Prostate gland (tissue), 2 donors: ENCODE measurements around the gene BRD2. TPM values are rescaled to one million over a fixed set of nuclear protein-coding genes. Genes with fewer than 3 reads are reported as not detected.

ENCODE experiments used
- DNase-seq: peaks from one replicate; pipeline ENCODE4 v3.0.0-alpha.2; 2019; ENCODE audit warnings: low spot score
- H3K27ac ChIP-seq, 2 donors: fragments of 200-600 bp; sonication (generic); 2 replicates each; pipeline ENCODE4 v1.5.1; 2017 to 2019
- H3K27me3 ChIP-seq: fragments of 200-600 bp; sonication (generic); replicated peaks from 2 replicates; pipeline ENCODE4 v1.5.1; 2019; ENCODE audit not compliant: insufficient read depth
- H3K36me3 ChIP-seq, 2 donors: fragments of 200-600 bp; sonication (generic); 1 replicate in 1 of 2; 2 replicates in 1 of 2; pipeline versions ENCODE4 v1.5.1 to v1.8.1; 2017 to 2019
- H3K4me1 ChIP-seq: fragments of 200-600 bp; sonication (generic); replicated peaks from 2 replicates; pipeline ENCODE4 v1.5.1; 2019
- H3K4me3 ChIP-seq, 2 donors: fragments of 200-600 bp; sonication (generic); 2 replicates each; pipeline ENCODE4 v1.5.1; 2017 to 2019
- H3K9me3 ChIP-seq: fragments of 200-600 bp; sonication (generic); 2 replicates; pipeline ENCODE4 v1.5.1; 2017
- POLR2A ChIP-seq: fragments of 450-650 bp; IDR thresholded peaks from one replicate; pipeline ENCODE4 v1.6.1; 2016; ENCODE audit warnings: antibody characterized with exemption, mild to moderate bottlenecking
- POLR2AphosphoS5 ChIP-seq: sonication (generic); formaldehyde crosslinking; IDR thresholded peaks from one replicate; pipeline ENCODE4 v1.6.1; 2017; ENCODE audit warnings: antibody characterized with exemption
- WGBS: methylation state at CpG from one replicate; pipeline ENCODE4 v1.1.5; 2018; 5-methylcytosine and 5-hydroxymethylcytosine counted together
- intact Hi-C: fragments of 100-400 bp; cut with DNase I; formaldehyde crosslinking; loops from one replicate; pipeline ENCODE4 v1.14.2; 2022
- total RNA-seq, 2 donors: library from RNA; depleted of rRNA; stranded (reverse); fragments of >200 nt; gene quantifications; one replicate each; pipeline ENCODE4 v1.1.0, GENCODE V29; 2016
- TF ChIP-seq, protein P1 (sequence below), 4 experiments: fragments of 200-600 bp in 2 of 4; fragments of 450-650 bp in 2 of 4; sonication (generic) in 2 of 4; IDR thresholded peaks; 1 replicate in 3 of 4; 2 replicates in 1 of 4; pipeline ENCODE4 v1.5.1; 2016 to 2019; ENCODE audit warnings: antibody characterized with exemption in 4 of 4, mild to moderate bottlenecking in 2 of 4, moderate library complexity in 2 of 4

BRD2 gene
- total RNA-seq, 2 donors from 2014 or later, result 153 to 252 TPM

DNA sequence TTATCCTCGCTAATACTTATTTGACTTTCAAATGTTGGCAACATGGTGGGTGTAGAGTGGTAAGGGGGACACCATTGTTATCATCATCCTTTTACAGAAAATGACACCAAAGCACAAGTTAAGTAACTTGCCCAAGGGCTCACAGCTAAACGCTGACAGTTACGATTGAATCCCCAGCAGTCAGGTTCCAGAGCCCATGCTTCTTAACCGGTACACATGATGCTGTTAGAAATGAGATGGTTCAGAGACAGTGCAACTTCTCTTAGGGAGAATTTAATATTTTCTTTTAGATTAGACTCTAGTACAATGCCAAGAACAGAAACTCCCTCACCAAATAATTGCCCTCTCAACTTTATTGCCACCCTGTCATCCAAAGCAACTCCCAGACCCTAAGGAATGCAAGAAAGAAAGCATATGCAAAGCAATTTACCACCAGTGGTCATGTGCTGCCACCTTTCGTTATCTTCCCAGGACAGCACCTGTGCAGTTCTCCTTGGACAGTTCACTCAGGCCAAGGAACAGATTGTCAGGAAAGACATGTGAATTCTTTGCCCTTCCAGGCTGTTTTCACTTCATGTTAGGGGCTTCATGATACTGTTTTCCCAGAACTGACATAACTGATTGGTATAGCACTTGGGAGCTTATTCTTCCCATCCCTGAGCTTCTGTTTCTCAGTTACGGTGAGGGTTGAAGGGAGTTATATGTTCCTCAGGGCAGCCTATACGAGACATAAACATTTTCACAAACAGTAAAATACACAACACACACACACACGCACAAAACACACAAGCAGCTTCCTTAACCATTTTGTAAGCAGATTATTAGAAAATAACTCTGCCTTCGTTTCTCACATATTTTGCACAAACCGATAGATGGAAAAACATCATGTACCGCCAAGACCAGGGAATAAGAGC, 20.6 kb upstream of the BRD2 start:
- no peaks in the 10 kb centered on the region for H3K27me3 ChIP-seq
- H3K36me3 ChIP-seq, result no peaks in the 10 kb centered on the region
- 54% methylated on average over 11 of the region's 11 CpGs for WGBS
- peak; percentile 38 for DNase-seq
- no peak overlapping the region for H3K4me3 ChIP-seq
- no peak overlapping the region for H3K27ac ChIP-seq
- TF ChIP-seq POLR2A, result no peak
- TF ChIP-seq, protein P1, sequence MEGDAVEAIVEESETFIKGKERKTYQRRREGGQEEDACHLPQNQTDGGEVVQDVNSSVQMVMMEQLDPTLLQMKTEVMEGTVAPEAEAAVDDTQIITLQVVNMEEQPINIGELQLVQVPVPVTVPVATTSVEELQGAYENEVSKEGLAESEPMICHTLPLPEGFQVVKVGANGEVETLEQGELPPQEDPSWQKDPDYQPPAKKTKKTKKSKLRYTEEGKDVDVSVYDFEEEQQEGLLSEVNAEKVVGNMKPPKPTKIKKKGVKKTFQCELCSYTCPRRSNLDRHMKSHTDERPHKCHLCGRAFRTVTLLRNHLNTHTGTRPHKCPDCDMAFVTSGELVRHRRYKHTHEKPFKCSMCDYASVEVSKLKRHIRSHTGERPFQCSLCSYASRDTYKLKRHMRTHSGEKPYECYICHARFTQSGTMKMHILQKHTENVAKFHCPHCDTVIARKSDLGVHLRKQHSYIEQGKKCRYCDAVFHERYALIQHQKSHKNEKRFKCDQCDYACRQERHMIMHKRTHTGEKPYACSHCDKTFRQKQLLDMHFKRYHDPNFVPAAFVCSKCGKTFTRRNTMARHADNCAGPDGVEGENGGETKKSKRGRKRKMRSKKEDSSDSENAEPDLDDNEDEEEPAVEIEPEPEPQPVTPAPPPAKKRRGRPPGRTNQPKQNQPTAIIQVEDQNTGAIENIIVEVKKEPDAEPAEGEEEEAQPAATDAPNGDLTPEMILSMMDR (IDR thresholded peaks at IDR 0.05), result peak in 3 of 4 experiments; percentile 31 to 64 (median 64)
- TF ChIP-seq POLR2AphosphoS5, result peak; percentile 20
- H3K9me3 ChIP-seq, result no peaks in the 10 kb centered on the region
- no peaks in the 10 kb centered on the region for H3K4me1 ChIP-seq
- intact Hi-C loops, result no loop called here

- intact Hi-C loops, result no loop called here
- 87% methylated on average over 9 of the region's 9 CpGs for WGBS
- no peak for DNase-seq
These were observed 19.3 kb upstream of the BRD2 start for GRCh38 chr6:32949113-32949512.

GRCh38 chr6:32950010-32950409, 18.4 kb upstream of the BRD2 start:
- no peaks in the 10 kb centered on the region for H3K9me3 ChIP-seq
- H3K36me3 ChIP-seq, result no peaks in the 10 kb centered on the region
- no peak overlapping the region for H3K27ac ChIP-seq
- intact Hi-C loops, result no loop called here
- no peaks in the 10 kb centered on the region for H3K27me3 ChIP-seq
- H3K4me3 ChIP-seq, result no peak overlapping the region
- WGBS, result 73% methylated on average over 3 of the region's 3 CpGs
- TF ChIP-seq POLR2AphosphoS5 (no peak), POLR2A (no peak)
- TF ChIP-seq, protein P1 (IDR thresholded peaks at IDR 0.05), result no peak
- DNase-seq, result no peak
- H3K4me1 ChIP-seq, result no peaks in the 10 kb centered on the region

More at GRCh38 chr6:32949113-32949512, 19.3 kb upstream of the BRD2 start:
- no peak overlapping the region for H3K4me3 ChIP-seq
- H3K9me3 ChIP-seq, result no peaks in the 10 kb centered on the region
- no peaks in the 10 kb centered on the region for H3K4me1 ChIP-seq
- TF ChIP-seq, protein P1 (IDR thresholded peaks at IDR 0.05), result no peak
- TF ChIP-seq POLR2A, result no peak
- TF ChIP-seq POLR2AphosphoS5, result no peak
- no peak overlapping the region for H3K27ac ChIP-seq
- no peaks in the 10 kb centered on the region for H3K36me3 ChIP-seq
- H3K27me3 ChIP-seq, result no peaks in the 10 kb centered on the region

- 83% methylated on average over 8 of the region's 8 CpGs for WGBS
- no peaks in the 10 kb centered on the region for H3K9me3 ChIP-seq
- no peaks in the 10 kb centered on the region for H3K27me3 ChIP-seq
- H3K36me3 ChIP-seq, result no peaks in the 10 kb centered on the region
- no peak overlapping the region for H3K4me3 ChIP-seq
- no peaks in the 10 kb centered on the region for H3K4me1 ChIP-seq
- TF ChIP-seq POLR2A (no peak), POLR2AphosphoS5 (no peak)
- TF ChIP-seq, protein P1 (IDR thresholded peaks at IDR 0.05), result no peak
- H3K27ac ChIP-seq, result no peak overlapping the region
- no peak for DNase-seq
- intact Hi-C loops, result no loop called here
These were observed 17.9 kb upstream of the BRD2 start for GRCh38 chr6:32950449-32950848.
